T47D (cell line): ENCODE measurements around the gene DUSP5.
A peak's percentile ranks its signal among the peaks of the same experiment; 100 is the strongest.

Source experiments
- DNase-seq, 2 experiments: peaks; one replicate each; pipeline versions ENCODE4 v3.0.0 to v3.0.0-alpha.2; 2011 to 2012; ENCODE audit warnings: low read depth in 1 of 2, low spot score in 1 of 2
- JUND ChIP-seq: IDR thresholded peaks from 2 replicates; pipeline ENCODE4 v1.6.1; 2012; ENCODE audit warnings: low read depth
- in situ Hi-C: cut with HindIII; loops from 2 replicates; pipeline ENCODE4 v1.10.0; 2016; ENCODE audit warnings: low sequenced_read_pairs, low pct_unique_long_range_greater_than_20kb

The DUSP5 gene

DNA sequence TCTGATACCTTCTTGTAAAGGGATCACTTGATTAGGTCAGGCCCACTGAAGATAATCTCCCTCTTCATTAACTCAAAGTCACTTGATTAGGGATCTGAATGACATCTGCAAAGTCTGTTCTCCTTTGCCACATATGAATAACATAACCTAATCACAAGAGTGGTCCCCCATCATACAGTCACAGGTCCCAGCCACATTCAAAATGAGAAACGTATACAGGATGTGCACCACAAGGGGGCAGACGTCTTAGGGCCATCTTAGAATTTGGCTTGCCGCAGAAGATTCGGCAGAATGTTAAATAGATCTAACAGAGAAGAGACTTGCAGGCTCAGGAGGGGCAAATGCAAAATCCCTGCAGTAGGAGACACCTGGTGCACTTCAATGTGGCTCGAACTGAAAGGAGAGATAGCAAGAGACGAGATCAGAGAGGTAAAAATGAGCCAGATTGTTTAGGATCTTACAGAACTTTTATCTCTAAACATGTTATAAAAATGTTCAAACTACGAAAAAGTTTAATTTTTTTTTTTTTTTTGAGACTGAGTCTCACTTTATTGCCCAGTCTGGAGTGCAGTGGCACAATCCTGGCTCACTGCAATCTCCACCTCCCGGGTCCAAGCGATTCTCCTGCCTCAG, 59.4 kb downstream of the DUSP5 start:
- in situ Hi-C loops: no loop called here
- DNase-seq: peak in 1 of 2 experiments; percentile 57

DNA sequence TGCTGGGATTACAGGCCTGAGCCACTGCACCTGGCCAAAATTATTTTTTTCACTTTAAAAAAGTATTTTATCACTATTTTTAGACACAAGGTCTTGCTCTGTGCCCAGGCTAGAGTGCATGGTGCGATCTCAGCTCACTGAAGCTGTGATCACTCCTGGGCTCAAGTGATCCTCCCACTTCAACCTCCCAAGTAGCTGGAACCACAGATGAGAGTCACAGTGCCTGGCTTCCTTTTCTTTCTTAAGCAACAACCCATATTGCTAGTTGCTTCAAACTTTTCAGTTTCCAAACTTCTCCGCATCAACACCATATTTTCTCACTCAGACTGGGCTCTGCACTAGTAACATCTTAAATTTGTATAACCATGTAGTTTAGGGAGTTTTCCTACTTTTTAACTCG, 60.3 kb downstream of the DUSP5 start:
- no peak for TF ChIP-seq JUND

More for the DNA sequence above, 59.4 kb downstream of the DUSP5 start:
- no peak for TF ChIP-seq JUND

DNA sequence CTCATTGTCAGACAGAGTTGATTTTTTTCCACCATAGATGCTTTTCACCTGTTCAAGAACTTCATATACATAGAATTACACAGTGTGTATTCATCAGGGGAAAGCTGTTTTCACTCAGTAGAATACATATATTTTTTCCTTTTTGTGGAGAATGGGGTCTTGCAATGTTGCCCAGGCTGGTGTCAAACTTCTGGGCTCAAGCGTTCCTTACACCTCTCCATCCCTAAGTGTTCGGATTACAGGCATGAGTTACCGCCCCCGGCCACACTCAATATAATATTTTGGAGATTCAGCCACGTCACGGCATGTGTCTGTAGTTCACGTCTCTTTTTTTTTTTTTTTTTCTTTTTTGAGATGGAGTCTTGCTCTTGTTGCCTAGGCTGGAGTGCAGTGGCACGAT, 62.3 kb downstream of the DUSP5 start:
- no peak for TF ChIP-seq JUND
- in situ Hi-C loops: no loop called here
- no peak for DNase-seq

More for the DNA sequence above, 60.3 kb downstream of the DUSP5 start:
- no peak for DNase-seq
- in situ Hi-C loops: no loop called here
